Putamen (tissue), 1 donor: ENCODE data around the gene GLCE.
"Not testable (repeated sequence)": the region's sequence is repeated elsewhere in the genome, so short reads cannot be mapped to it uniquely, and the experiment has no call there.

Source experiments
- DNase-seq: peaks from one replicate; pipeline ENCODE4 v3.0.0-alpha.2; 2016; ENCODE audit warnings: low spot score

GLCE gene

DNA sequence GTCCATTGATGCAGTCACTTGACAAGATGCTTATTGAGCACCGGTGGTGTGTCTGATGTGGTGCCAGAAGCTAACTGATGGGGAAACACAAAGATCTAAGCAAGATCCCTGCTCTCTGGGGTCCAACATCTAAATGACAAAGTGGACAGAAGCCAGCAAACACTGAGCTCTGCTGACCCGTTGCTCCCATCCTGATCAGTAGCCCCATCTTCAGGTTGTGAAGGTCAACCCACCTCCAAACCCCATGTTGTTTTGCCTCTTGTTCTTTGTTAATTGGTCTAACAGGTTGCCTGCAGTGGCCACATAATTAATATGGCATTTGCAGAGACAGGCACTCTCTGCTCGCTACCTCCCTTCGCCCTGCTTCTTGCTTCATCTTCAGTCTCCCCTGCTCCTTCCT is 21.5 kb upstream of the GLCE start:
- DNase-seq, result no peak

DNA sequence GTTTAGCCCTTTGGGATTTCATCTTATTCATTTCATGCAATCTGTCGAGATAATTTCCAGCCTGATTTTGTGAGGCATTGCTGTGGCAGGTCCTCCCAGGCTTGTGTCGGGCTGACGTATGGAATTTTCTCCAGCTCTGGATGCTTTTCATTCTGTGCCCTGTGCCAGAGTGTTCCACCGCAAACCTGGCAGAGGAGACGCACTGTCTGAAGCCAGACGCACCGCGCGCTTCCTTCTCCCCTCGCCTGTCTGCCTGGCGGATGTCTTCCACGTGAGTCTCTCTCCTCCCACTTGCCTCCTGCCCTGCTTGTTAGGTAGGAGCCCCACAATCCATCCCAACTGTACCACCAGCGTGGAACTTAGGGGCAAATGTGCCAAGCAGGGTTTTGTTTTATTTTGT is 20.1 kb upstream of the GLCE start:
- DNase-seq, result no peak

DNA sequence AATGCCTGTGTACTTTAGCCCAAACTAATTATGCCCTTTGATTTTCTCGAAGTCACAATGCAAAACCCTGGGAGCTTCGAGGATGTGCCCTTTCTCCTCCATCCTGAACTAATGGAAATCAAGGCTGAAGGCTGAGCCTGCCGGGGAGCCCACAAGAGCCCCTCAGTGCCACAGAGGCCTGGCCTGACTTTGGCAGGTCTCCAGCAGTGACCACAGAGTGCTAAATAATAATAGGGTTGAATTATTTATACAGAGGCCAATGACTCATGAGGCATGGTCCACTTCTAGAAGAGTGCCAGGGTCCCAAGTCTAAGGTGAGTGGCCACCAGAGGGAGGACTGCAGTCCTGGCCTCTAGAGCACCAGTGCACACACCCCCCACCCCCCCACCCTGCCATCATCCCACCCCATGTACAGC is 19.1 kb upstream of the GLCE start:
- DNase-seq, result no peak

DNA sequence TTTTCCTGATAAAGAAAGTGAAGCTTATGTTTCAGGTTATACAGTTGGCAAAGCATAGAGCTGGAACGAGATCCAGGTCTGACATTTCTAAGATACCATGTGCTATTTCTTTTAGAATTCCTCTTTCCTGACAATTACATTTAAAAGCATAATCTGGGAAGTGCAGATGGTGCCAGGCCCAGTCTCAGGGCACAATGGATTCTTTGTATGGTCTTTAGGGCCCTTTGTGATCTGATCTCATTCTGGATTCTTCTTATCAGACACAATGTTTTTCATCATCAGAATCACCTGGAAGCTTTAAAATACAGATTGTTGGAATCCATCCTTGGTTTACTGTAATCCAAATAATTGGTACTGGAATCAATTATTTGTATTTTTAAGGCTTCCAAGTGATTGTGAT is 18.6 kb upstream of the GLCE start:
- no peak for DNase-seq

DNA sequence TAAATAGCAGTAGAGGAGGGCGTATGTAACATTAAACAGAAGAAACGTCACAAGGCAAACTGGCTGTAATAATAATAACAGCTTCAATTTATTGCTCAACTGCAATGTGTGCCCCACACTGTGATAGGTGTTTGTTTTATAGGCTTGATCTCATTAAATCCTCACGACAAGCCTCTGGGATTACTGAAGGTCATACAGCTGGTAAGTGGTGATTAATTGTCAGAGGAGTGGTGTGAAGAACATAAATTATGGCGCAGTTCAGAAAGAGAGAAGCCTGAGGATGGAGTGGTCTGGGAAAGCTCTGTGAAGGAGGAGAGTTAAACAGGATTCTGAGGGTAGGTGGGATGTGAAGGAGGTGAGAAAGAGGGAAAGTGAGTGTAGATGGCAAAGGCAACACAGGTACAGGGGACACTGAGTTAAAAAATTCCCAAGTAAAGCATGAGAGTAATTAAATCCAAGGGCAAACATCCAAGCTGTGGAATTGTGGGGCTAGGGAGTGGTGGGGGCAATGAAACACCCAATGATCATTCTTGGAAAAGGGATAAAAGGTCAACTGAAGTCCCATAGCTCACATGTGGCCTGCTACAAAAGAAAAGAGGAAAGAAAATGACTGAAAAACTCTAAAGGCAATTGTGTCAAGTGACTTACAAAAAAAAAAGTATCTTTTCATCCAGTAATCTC is 16.5 kb upstream of the GLCE start:
- no peak for DNase-seq

DNA sequence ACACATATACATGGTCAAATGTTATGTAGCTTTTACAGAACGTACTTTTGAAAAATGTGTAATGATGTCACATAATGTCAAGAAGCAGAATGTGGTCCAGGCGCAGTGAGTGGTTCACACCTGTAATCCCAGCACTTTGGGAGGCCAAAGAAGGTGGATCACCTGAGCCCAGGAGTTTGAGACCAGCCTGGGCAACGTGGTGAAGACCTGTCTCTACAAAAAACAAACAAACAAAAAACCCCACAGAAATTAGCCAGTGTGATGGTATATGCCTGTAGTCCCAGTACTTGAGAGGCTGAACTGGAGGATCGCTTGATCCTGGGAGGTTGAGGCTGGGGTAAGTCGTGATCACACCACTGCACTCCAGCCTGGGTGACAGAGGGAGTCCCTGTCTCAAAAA is 15.9 kb upstream of the GLCE start:
- no peak for DNase-seq

DNA sequence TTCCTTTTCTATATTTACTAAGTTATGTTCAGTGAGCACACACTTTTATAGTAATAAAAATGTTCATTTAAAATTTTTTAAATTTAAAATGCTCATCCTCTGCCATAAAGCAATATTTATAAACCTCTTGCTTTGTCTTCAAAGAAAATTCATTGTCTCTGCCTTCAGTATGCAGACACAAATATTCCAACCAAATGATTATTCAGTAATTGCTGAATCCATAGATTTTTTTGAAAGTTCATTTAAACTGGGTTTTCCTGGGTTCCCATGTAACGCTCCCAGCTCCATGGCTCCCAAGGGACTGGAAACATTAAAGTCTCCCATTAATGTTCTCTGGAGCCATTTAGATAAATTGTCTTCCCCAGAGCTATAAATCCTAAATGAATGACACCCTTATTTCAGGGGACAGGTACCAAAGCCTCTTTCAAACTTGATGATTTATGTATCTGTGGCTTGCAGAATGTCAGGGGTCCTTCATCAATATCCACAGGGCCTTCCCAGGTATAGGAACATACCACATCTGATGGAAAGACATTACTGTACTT is 15.2 kb upstream of the GLCE start:
- DNase-seq, result no peak

DNA sequence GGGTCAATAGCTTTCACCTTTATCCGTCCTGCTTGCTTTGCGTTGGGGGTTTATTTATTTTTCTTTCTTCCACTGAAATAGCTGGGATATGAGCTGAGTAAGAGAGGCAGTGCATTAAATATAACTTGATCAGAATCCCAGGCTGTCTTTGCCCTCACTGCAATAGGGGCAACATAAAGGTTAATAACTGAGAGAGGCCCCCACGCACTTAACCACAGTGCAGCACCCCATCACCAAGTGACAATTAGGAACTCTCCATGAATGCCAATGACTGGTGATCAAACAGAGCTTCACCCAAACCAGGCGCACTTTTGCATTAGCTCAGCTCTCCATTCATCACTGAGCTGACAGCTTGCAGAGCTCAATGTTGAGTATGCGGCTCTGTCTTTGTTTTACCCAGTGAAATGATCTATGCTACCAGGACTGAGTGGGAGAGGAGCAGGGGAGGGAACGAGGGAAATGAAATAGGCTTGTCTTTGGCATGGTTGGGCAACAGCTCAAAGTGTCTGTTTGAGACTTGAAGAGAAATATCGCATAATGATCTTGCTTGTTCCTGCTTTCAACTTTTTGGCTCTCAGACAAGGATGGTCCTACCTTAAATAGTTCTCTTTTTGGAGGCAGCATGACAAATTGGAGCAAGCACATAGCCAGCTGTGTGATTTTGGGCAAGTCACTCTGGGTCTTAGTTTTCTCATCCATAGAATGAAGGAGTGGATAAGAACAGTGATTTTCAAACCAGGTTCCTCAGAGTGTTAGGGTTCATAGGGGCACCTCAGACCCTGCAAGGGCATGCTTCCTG is 14.5 kb upstream of the GLCE start:
- DNase-seq, result peak; percentile 82

DNA sequence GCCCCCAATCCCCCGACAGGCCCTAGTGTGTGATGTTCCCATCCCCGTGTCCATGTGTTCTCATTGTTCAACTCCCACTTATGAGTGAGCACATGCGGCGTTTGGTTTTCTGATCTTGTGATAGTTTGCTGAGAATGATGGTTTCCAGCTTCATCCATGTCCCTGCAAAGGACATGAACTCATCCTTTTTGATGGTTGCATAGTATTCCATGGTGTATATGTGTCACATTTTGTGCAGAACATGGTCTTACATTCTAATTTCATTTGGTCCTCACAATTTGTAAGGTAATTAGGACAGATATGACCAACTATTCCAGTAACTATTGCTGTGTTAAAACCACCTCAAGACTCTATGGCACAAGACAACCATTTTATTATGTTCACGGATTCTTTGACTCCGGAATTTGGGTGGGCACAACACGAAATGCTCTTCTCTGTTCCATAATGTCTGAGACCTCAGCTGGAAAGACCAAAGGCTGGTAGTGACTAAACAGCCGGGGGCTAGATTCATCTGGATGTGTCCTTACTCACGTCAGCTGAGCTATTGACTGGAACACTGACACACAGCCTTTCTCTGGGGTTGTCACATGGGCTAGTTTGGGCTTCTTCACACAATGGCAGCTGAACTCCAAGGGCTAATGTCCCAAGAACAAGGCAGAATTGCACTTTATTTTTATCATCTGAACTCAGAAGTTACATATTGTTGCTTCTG is 13.6 kb upstream of the GLCE start:
- DNase-seq, result no peak

DNA sequence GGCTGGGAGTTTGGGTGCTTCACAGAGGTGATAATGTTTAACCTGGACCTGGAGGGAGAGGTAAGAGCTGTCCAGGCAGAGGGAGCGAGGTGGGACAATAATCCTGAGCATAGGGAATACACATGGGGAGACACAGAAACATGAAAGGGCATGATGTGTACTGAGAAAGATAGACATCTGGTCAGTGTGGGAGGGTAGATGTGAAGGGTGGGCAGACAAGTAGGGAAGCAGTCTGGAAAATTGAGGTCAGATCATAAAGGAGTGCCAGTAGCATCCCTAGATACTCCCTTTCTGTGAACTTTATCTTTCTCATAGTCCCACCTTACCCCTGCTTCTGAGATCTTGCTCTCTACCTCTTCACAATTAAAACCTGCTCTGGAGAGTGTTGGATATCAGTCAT is 12.0 kb upstream of the GLCE start:
- no peak for DNase-seq

DNA sequence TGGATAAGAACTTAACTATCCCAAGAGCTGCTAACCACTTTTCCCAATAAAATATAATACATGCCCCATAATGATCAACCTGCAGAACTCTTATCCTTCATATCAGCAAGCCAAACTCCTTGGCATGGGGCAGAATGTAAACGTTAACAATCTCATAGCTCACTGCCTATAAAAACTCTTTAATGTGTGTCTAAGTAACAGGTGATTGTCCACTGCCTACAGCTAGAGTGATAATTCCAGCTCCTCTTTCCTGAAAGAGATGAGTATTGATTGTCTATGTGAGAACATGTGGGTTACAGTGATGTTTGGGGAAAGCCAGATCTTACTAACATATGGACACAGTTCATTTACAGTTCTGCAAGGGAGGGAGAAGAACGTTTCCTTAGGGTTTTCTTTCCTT is 11.3 kb upstream of the GLCE start:
- DNase-seq, result no peak

DNA sequence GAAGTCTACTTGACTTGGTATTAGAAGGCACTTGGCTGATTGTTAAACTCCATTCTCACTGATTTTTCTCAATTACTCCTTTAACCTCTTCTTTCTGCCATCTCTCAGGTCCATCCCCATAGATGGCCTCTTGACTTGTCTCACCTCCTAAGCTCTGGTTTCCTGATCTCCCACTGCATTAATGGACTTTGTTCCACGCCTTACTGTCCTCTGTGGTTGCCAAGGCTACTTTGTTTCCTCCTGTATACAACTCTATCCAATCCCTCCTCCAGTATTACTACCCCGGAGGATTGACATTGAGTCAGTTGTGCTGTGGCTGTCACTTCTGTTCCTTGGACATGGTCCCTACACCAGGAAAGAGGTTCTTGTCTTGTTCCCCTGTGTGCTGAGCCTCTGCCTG is 10.6 kb upstream of the GLCE start:
- no peak for DNase-seq

DNA sequence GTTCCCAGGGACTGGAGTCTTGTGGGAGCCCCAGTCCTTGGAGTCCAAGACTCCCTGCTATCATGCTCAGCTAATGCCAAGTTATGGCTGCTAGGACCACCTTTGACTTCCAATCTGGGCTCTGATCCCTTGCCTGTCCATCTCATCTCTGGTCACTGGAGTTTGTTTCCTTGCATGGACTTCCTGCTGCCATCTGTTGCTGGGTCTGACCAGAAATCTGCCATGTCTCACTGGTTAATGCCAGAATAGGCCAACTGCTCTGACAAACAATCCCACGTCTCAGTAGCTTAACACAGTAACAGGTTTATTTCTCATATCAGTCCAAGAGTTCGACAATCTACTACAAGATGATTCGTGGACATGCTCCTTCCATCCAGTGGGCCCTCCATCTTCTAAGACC is 10.1 kb upstream of the GLCE start:
- no peak for DNase-seq

DNA sequence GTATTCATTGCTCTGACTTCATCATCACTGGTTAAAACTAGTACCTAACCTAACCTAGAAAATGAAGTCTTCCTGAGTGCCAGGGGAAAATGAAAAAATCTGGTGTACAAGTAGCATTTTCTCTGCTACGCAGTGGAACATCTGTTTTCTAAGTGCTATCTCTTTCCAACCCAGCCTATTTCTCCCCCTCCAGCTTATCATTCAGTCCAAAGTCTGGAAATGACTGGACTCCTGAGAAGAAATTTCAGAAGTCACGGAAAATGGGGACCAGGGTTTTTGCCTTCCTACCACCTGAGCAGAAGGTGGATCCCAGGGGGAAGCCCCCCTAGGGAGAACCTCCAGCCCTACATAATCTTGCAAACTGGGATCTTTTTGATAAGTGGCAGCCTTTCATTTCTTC is 9.6 kb upstream of the GLCE start:
- DNase-seq, result no peak

DNA sequence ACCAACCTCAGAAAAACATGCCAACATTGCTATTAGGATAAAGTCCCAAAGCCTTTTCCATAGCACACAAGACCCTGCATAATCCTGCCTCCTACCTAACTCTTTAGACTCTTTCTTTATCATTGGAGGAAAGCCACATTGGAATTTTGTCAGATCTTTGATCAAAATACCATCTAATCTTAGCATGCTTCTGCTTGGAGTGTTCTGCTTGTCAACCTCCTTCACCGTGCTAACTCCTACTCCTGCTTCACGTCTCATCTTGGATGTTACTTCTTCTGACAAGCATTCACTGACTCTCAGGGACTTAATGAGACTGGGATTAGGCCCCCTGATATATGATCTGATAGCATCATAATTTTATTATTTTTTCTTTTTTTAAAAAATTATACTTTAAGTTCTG is 7.4 kb upstream of the GLCE start:
- peak; percentile 64 for DNase-seq

DNA sequence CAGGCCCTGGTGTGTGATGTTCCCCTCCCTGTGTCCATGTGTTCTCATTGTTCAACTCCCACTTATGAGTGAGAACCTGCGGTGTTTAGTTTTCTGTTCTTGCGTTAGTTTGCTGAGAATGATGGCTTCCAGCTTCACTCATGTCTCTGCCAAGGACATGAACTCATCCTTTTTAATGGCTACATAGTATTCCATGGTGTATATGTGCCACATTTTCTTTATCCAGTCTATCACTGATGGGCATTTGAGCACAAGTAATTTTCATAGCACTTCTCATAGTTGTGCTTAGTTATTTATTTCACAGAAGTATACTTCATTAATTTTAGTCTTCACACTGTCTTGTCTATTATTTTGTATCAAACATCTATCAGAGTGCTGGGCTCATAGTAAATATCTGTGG is 6.8 kb upstream of the GLCE start:
- not testable (repeated sequence) for DNase-seq

DNA sequence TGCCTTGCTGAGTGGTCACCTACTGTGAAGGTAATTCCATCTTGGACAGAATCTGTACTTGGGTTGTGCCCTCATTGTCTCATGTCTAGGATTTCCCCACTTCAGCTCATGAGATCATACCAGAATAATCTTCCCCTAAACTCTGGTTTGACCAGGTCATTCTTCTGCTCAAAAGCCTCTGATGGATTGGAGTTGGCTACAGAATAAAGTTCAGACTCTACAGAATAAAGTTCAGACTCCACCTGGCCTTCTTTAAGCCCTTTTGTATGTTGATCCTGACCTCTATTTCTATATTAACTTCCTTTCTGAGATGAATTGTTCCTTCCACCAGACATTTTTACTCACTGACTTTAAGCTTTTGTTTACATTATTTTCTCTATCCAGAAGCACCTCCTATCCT is 6.4 kb upstream of the GLCE start:
- no peak for DNase-seq

DNA sequence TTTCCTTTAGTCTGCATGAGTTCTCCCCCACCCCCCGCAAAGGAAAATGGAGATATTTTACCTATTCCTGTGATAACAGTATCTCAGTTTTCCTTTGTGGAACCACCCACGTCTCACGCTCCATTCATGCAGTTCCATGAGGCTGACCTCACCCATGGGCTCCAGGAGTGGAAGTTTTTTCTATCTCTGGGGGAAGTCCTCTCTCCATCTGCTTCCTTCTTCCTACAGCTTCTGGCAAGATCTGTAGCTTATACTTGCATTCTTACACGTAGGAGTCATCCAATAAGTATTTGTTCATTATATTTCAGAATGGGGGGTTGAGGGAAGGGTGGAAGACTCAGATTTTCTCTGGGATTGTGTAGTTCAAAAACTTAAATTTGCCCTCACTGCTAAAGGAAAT is 5.8 kb upstream of the GLCE start:
- DNase-seq, result no peak

DNA sequence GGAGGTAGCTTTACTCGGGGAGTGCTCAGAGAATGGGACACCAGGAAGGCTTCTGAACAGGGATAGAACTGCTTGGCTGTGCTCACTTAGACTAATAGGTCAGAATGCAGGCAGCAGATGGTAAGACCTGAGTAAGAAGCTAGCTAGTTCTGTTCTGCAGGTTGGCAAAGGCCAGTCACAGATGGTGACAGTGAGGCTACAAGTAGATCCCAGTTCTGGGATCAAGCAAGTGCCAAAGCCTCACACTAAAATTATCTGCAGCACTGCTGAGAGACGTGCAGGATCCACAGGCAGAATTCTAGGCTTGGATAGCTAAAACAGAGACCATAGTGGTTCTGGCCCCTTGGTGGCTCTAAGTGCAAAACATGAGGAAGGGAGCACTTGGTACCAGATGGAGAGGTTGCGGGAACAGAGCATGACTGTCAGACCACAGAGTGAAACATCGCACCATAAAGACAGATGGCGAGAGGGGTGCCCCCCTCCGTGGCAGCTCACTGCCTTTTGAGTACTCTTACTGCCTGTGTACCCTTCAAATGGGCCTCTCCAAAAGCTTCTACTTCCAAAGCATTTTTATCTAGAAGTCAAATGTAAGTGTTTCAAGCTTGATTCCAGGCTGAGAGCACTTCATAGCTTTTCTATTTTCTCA is 3.6 kb upstream of the GLCE start:
- no peak for DNase-seq

DNA sequence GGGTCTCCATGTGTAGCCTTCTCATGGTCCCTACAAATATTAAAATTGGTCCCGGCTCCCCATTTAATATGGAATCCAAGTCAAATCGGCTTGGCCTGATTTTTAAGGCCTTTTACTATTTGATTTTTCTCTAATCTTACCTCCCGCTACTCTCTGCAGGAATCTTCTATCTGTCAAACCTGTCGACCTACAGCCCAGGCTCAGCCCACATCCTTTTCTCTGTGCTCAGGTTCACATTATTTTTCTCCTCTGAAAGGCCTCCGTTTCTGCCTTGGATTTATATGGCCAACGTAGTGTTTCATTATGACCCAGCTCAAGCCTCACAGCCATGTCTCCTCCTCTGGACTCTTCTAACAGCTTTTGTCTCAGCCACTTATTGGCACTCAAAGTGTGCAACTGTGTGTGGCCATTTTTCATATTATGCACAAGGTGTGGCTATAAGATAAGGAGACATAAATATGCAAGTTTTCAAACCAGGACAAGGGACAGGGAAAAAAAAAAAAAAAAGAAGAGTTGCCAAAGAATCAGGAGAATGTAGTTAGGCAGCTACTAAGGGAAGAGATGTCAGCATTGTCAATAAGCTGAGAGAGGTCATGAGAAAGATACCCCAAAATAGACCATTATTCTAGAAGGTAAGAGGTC is 2.1 kb upstream of the GLCE start:
- no peak for DNase-seq

DNA sequence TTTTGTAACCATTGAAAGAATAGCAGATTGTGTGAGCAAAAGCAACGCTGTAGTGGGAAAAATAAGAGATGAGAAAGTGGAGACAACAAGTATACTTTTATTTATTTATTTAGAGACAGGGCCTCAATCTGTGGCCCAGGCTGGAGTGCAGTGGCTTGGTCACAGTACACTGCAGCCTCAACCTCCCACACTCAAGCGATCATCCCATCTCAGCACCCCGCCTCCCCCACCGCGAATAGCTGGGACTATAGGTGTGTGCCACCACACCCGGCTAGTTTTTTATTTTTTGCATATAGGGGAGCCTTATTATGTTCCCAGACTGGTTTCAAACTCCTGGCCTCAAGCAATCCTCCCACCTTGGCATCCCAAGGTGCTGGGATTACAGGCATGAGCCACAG is 1.6 kb upstream of the GLCE start:
- no peak for DNase-seq

DNA sequence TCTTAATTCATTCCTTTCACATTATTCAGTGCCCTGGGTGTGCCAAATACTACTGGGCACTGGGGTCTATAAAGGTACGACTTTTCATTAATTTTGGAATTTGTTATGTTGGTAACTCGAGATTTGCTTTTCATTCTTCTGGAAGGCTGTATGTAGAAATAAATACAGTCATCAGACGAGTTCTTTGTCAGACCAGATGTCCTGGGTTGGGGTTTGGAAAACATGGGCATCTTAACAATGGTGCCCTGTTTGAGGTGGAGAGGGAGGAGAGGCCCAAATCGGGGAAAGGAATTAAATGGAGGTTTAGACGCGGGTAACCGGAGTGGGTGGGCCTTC is 662 bp upstream of the GLCE start:
- DNase-seq, result peak; percentile 64
